H9 (cell line): Measurements from ENCODE around the gene MTHFD1L. TPM values are rescaled to one million over a fixed set of nuclear protein-coding genes. Genes with fewer than 3 reads are reported as not detected.

Source experiments
- DNase-seq: peaks from one replicate; pipeline ENCODE4 v3.0.0-alpha.2; 2017
- H2AFZ ChIP-seq: one replicate; pipeline ENCODE4 v1.6.1; 2013; ENCODE audit warnings: mild to moderate bottlenecking, low read length, control low read depth, moderate library complexity
- H2AK5ac ChIP-seq: 2 replicates; pipeline ENCODE4 v1.6.1; 2013; ENCODE audit warnings: low read length, control low read depth, mixed read lengths; ENCODE audit not compliant: insufficient read length
- H2BK120ac ChIP-seq: one replicate; pipeline ENCODE4 v1.6.1; 2013; ENCODE audit warnings: low read depth, mild to moderate bottlenecking, low read length, control low read depth, inconsistent platforms; ENCODE audit not compliant: poor library complexity, severe bottlenecking
- H2BK12ac ChIP-seq: 2 replicates; pipeline ENCODE4 v1.6.1; 2013; ENCODE audit warnings: low read length, control low read depth, mixed read lengths, low read depth; ENCODE audit not compliant: insufficient read length
- H2BK15ac ChIP-seq: 2 replicates; pipeline ENCODE4 v1.6.1; 2013; ENCODE audit warnings: low read depth, low read length, control low read depth
- H2BK20ac ChIP-seq: one replicate; pipeline ENCODE4 v1.6.1; 2013; ENCODE audit warnings: low read depth, mild to moderate bottlenecking, low read length, control low read depth, inconsistent platforms; ENCODE audit not compliant: poor library complexity, severe bottlenecking
- H2BK5ac ChIP-seq: 2 replicates; pipeline ENCODE4 v1.6.1; 2013; ENCODE audit warnings: low read length, control low read depth, mixed read lengths; ENCODE audit not compliant: insufficient read length
- H3K14ac ChIP-seq: 2 replicates; pipeline ENCODE4 v1.6.1; 2013; ENCODE audit warnings: low read length, control low read depth; ENCODE audit not compliant: insufficient read depth
- H3K18ac ChIP-seq: 2 replicates; pipeline ENCODE4 v1.6.1; 2013; ENCODE audit warnings: low read depth, mild to moderate bottlenecking, mixed read lengths, low read length, control low read depth; ENCODE audit not compliant: insufficient read length
- H3K23ac ChIP-seq: 2 replicates; pipeline ENCODE4 v1.6.1; 2013; ENCODE audit warnings: low read length, control low read depth, mixed read lengths, low read depth; ENCODE audit not compliant: insufficient read length
- H3K23me2 ChIP-seq: 2 replicates; pipeline ENCODE4 v1.6.1; 2013; ENCODE audit warnings: low read depth, mild to moderate bottlenecking, mixed read lengths, low read length, control low read depth; ENCODE audit not compliant: insufficient read length, poor library complexity, severe bottlenecking
- H3K27ac ChIP-seq: 2 replicates; pipeline ENCODE4 v1.5.1; 2013; ENCODE audit warnings: low read length, control low read depth, mixed read lengths, low read depth; ENCODE audit not compliant: insufficient read length
- H3K27me3 ChIP-seq: 2 replicates; pipeline ENCODE4 v1.6.1; 2013; ENCODE audit warnings: low read length, control low read depth, inconsistent platforms; ENCODE audit not compliant: insufficient read depth
- H3K4ac ChIP-seq: 2 replicates; pipeline ENCODE4 v1.6.1; 2013; ENCODE audit warnings: low read depth, mild to moderate bottlenecking, control low read depth, inconsistent platforms, low read length, moderate library complexity
- H3K4me1 ChIP-seq: 2 replicates; pipeline ENCODE4 v1.6.1; 2013; ENCODE audit warnings: low read length, control low read depth, inconsistent platforms; ENCODE audit not compliant: insufficient read depth
- H3K4me2 ChIP-seq: 2 replicates; pipeline ENCODE4 v1.6.1; 2013; ENCODE audit warnings: low read length, control low read depth, mixed read lengths; ENCODE audit not compliant: insufficient read length, insufficient read depth
- H3K56ac ChIP-seq: 2 replicates; pipeline ENCODE4 v1.6.1; 2013; ENCODE audit warnings: low read depth, mild to moderate bottlenecking, mixed read lengths, low read length, control low read depth; ENCODE audit not compliant: insufficient read length
- H3K79me1 ChIP-seq: 2 replicates; pipeline ENCODE4 v1.6.1; 2013; ENCODE audit warnings: low read depth, mild to moderate bottlenecking, moderate library complexity, low read length, control low read depth, inconsistent platforms; ENCODE audit not compliant: insufficient read depth, poor library complexity, severe bottlenecking
- H3K79me2 ChIP-seq: 2 replicates; pipeline ENCODE4 v1.6.1; 2013; ENCODE audit warnings: low read length, control low read depth, inconsistent platforms; ENCODE audit not compliant: insufficient read depth
- H3K9ac ChIP-seq: 2 replicates; pipeline ENCODE4 v1.6.1; 2013; ENCODE audit warnings: low read length, control low read depth, mixed read lengths; ENCODE audit not compliant: insufficient read length; ENCODE audit errors: extremely low read depth
- H3K9me3 ChIP-seq: one replicate; pipeline ENCODE4 v1.6.1; 2013; ENCODE audit warnings: low read depth, low read length, inconsistent platforms; ENCODE audit not compliant: control insufficient read depth
- H3T11ph ChIP-seq: one replicate; pipeline ENCODE4 v1.6.1; 2013; ENCODE audit warnings: mild to moderate bottlenecking, low read length, control low read depth, inconsistent platforms
- H4K20me1 ChIP-seq: one replicate; pipeline ENCODE4 v1.6.1; 2013; ENCODE audit not compliant: control insufficient read depth, insufficient read length, insufficient read depth
- H4K5ac ChIP-seq: 2 replicates; pipeline ENCODE4 v1.6.1; 2013; ENCODE audit warnings: low read depth, mild to moderate bottlenecking, mixed read lengths, low read length, control low read depth; ENCODE audit not compliant: insufficient read length
- H4K8ac ChIP-seq: replicated peaks from 2 replicates; pipeline ENCODE4 v1.6.1; 2013; ENCODE audit warnings: low read length, control low read depth, mixed read lengths, low read depth; ENCODE audit not compliant: insufficient read length
- H4K91ac ChIP-seq: 2 replicates; pipeline ENCODE4 v1.6.1; 2013; ENCODE audit warnings: low read depth, mild to moderate bottlenecking, moderate library complexity, mixed read lengths, low read length, control low read depth; ENCODE audit not compliant: insufficient read length
- H3K27ac Mint-ChIP-seq, 3 experiments: 2 replicates in 2 of 3; 3 replicates in 1 of 3; pipeline ENCODE4 v1.8.0; 2020 to 2021; ENCODE audit warnings: mixed read lengths in 3 of 3, mild to moderate bottlenecking in 1 of 3, moderate library complexity in 1 of 3
- H3K27me3 Mint-ChIP-seq: 2 replicates; pipeline ENCODE4 v1.8.0; 2021; ENCODE audit warnings: low read depth, mild to moderate bottlenecking, moderate library complexity, mixed read lengths
- H3K36me3 Mint-ChIP-seq, 3 experiments: 2 replicates in 2 of 3; 3 replicates in 1 of 3; pipeline ENCODE4 v1.8.0; 2020 to 2021; ENCODE audit warnings: low read depth in 3 of 3, mixed read lengths in 3 of 3; ENCODE audit not compliant: insufficient read depth in 1 of 3
- H3K4me1 Mint-ChIP-seq, 2 experiments: 2 replicates each; pipeline ENCODE4 v1.8.0; 2020; ENCODE audit warnings: mixed read lengths in 2 of 2
- H3K4me3 Mint-ChIP-seq, 2 experiments: 2 replicates in 1 of 2; 3 replicates in 1 of 2; pipeline ENCODE4 v1.8.0; 2020 to 2021; ENCODE audit warnings: mild to moderate bottlenecking in 2 of 2, mixed read lengths in 2 of 2, moderate library complexity in 1 of 2
- H3K9me3 Mint-ChIP-seq, 2 experiments: 2 replicates in 1 of 2; 3 replicates in 1 of 2; pipeline ENCODE4 v1.8.0; 2020; ENCODE audit warnings: mild to moderate bottlenecking in 2 of 2, mixed read lengths in 2 of 2, moderate library complexity in 1 of 2
- CTCF ChIP-seq: fragments of 200-600 bp; sonication (generic); conservative IDR thresholded peaks from 3 replicates; pipeline ENCODE4 v1.8.0; 2021; ENCODE audit warnings: antibody characterized with exemption, mild to moderate bottlenecking
- WGBS: extraction: QIAGEN DNeasy Blood & Tissue Kit; methylation state at CpG from one replicate; pipeline ENCODE4 v1.1.7; 2013; ENCODE audit warnings: missing lambda C conversion rate, low lambda C conversion rate, mixed read lengths; ENCODE audit not compliant: insufficient read length; ENCODE audit errors: extremely low coverage; 5-methylcytosine and 5-hydroxymethylcytosine counted together
- total RNA-seq: library from RNA; stranded (reverse); gene quantifications from 2 replicates; pipeline ENCODE4 v1.2.1, GENCODE V29; 2021

The MTHFD1L gene
- total RNA-seq, 1 experiment from 2014 or later: 90.2 TPM

GRCh38 chr6:150994026-150994425 lies 128.5 kb downstream of the MTHFD1L start:
- WGBS: no CpG with 5 or more reads among the region's 1 CpG
- Histone ChIP-seq H3K9ac (no peak overlapping the region), H3K4me1 (no peaks in the 10 kb centered on the region), H2AK5ac (no peak overlapping the region), H3K14ac (no peak overlapping the region), H3K79me2 (no peaks in the 10 kb centered on the region), H3K18ac (no peak overlapping the region), H3K9me3 (no peaks in the 10 kb centered on the region), H4K8ac (no peak overlapping the region), H3K4me2 (no peak overlapping the region), H3K79me1 (no peaks in the 10 kb centered on the region), H2BK15ac (no peak overlapping the region), H3K23me2 (no peaks in the 10 kb centered on the region), H3K27me3 (no peaks in the 10 kb centered on the region), H2AFZ (no peak overlapping the region), H3T11ph (no peak overlapping the region), H3K4ac (no peak overlapping the region), H3K56ac (no peak overlapping the region), H4K20me1 (no peaks in the 10 kb centered on the region), H3K27ac (no peak overlapping the region), H3K23ac (no peak overlapping the region), H4K5ac (no peak overlapping the region), H2BK12ac (no peak overlapping the region), H2BK20ac (no peak overlapping the region), H2BK120ac (no peak overlapping the region), H2BK5ac (no peak overlapping the region), H4K91ac (no peak overlapping the region)
- H3K36me3 Mint-ChIP-seq: peaks cover 13 to 43% (median 16%) of the 10 kb centered on the region in 3 experiments; a peak in 6 of 7 replicates
- peaks cover 9 to 10% of the 10 kb centered on the region in 2 experiments for H3K4me1 Mint-ChIP-seq
- no peak for TF ChIP-seq CTCF
- no peak overlapping the region; a peak in 1 of 7 replicates for H3K27ac Mint-ChIP-seq
- no peaks in the 10 kb centered on the region for H3K9me3 Mint-ChIP-seq
- H3K4me3 Mint-ChIP-seq: no peak overlapping the region
- DNase-seq: no peak
- no peaks in the 10 kb centered on the region for H3K27me3 Mint-ChIP-seq
